Measurements from ENCODE around the gene BBLN. TPM values are rescaled to one million over a fixed set of nuclear protein-coding genes. Genes with fewer than 3 reads are reported as not detected.

BBLN gene
- total RNA-seq, 1 experiment from 2014 or later = 48.5 TPM

DNA sequence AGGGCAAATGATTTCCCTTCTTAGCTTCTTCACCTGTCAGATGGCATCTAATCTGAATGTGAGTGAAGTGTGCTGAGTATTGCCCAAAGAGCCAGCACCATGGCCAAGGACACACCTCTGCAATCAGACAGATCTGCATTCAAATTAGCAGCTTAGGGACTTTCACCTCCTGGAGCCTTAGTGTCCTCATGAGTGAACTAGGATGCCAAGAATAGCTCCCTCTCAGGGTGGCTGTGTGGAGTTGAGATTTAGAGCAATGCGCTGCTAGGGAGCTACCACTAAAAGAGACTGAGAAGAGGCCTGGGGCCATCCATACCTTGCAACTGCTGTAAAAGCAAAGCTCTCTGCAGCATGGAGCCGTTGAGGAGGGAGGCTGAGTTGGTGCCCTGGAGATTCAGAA, 29.9 kb downstream of the BBLN start:
- Histone ChIP-seq H3K36me3 (ENCODE audit: control insufficient read depth, insufficient read depth, low read length) (no peaks in the 10 kb centered on the region; the same call in none of the 2 replicates), H3K27me3 (ENCODE audit: control insufficient read depth, insufficient read depth, low read length) (no peaks in the 10 kb centered on the region), H3K9me3 (ENCODE audit: control insufficient read depth, insufficient read depth, low read depth, low read length) (no peaks in the 10 kb centered on the region), H3K4me1 (ENCODE audit: control insufficient read depth, insufficient read depth, low read length) (no peaks in the 10 kb centered on the region; the same call in 1 of the 2 replicates), H3K27ac (ENCODE audit: low read length) (no peak overlapping the region), H3K4me3 (ENCODE audit: low read depth in 2 of 2, low read length in 2 of 2) (no peak overlapping the region)
- ChIA-PET CTCF (interaction anchor here (0.7 to 1.1 kb wide), 2 partner anchors 17 to 34 kb away, joined by 7 to 8 read pairs; no protein-coding TSS in a partner anchor), POLR2A (no interaction called here)
- BruUV-seq (replicated peaks) = no TSS peak
- in situ Hi-C loops (cut with HindIII; ENCODE audit: low pct_unique_long_range_greater_than_20kb, low sequenced_read_pairs) = no loop called here
- no peak for DNase-seq (ENCODE audit: low read depth, low spot score)
- no peak for ATAC-seq
- TF ChIP-seq, protein P1, sequence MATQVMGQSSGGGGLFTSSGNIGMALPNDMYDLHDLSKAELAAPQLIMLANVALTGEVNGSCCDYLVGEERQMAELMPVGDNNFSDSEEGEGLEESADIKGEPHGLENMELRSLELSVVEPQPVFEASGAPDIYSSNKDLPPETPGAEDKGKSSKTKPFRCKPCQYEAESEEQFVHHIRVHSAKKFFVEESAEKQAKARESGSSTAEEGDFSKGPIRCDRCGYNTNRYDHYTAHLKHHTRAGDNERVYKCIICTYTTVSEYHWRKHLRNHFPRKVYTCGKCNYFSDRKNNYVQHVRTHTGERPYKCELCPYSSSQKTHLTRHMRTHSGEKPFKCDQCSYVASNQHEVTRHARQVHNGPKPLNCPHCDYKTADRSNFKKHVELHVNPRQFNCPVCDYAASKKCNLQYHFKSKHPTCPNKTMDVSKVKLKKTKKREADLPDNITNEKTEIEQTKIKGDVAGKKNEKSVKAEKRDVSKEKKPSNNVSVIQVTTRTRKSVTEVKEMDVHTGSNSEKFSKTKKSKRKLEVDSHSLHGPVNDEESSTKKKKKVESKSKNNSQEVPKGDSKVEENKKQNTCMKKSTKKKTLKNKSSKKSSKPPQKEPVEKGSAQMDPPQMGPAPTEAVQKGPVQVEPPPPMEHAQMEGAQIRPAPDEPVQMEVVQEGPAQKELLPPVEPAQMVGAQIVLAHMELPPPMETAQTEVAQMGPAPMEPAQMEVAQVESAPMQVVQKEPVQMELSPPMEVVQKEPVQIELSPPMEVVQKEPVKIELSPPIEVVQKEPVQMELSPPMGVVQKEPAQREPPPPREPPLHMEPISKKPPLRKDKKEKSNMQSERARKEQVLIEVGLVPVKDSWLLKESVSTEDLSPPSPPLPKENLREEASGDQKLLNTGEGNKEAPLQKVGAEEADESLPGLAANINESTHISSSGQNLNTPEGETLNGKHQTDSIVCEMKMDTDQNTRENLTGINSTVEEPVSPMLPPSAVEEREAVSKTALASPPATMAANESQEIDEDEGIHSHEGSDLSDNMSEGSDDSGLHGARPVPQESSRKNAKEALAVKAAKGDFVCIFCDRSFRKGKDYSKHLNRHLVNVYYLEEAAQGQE (IDR thresholded peaks at IDR 0.05; ENCODE audit: insufficient read depth in 1 of 2, low read depth in 2 of 2, low read length in 1 of 2) = no peak
- intact Hi-C loops (cut with micrococcal nuclease; ENCODE audit: unreplicated experiment) = no loop called here

DNA sequence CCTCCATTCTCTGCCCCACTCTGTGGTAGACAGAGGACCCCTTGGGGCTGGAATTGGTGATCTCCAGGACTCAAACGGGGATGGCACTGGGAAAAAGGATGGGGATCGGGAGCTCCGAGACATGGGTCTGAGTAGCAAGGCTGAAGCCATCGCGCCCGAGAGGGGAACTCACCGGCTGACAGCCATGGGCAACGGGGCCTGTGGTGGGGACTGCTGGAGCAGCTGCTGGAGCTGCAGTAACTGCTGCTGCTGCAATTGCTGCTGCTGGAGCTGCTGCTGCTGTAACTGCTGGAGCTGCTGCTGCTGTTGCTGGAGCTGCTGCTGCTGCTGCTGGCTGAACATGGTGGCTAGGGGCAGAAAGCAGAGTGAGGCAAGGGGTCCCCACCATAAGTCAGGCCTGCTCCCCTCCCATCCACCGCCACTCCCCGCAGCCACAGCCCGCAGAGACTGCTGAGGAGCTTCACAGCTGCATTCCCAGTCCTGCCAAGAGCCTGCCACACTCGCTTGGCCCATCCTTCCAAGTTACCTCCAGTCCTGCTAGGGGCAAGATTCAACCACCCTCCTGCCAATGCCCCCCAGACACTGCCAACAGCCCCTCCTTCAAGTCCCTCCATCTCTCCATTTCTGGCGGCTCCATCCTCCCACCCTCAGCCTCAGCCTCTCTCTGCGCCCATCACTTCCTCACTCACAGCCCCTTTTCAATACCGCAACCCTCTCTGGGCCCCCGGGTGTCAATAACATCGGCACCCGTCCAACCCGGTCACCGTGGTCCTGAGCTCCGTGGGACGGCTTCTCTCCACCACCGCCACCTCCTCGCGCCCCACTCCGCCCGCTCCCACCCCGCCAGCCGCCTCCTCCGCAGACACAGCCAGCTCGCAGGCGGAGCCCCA, 30.7 kb downstream of the BBLN start:
- POLR2A ChIA-PET = interaction anchor here (0.5 kb wide), 1 partner anchor 230 kb away, joined by 7 read pairs; the partner anchor contains the start of gene CERCAM
- Histone ChIP-seq H3K27me3 (ENCODE audit: control insufficient read depth, insufficient read depth, low read length) (no peaks in the 10 kb centered on the region), H3K27ac (ENCODE audit: low read length) (peak overlapping the region; percentile 82), H3K4me1 (ENCODE audit: control insufficient read depth, insufficient read depth, low read length) (no peaks in the 10 kb centered on the region; the same call in 1 of the 2 replicates), H3K4me3 (ENCODE audit: low read depth in 2 of 2, low read length in 2 of 2) (peak overlapping the region; percentile 67 to 68), H3K9me3 (ENCODE audit: control insufficient read depth, insufficient read depth, low read depth, low read length) (no peaks in the 10 kb centered on the region), H3K36me3 (ENCODE audit: control insufficient read depth, insufficient read depth, low read length) (no peaks in the 10 kb centered on the region; the same call in none of the 2 replicates)
- intact Hi-C loops (cut with micrococcal nuclease; ENCODE audit: unreplicated experiment) = no loop called here
- TF ChIP-seq TCF7L2 (IDR thresholded peaks at IDR 0.05; ENCODE audit: low read depth, low read length) = no peak
- in situ Hi-C loops (cut with HindIII; ENCODE audit: low pct_unique_long_range_greater_than_20kb, low sequenced_read_pairs) = no loop called here
- DNase-seq (ENCODE audit: low read depth, low spot score) (no peak), ATAC-seq (peak; percentile 10)
- CTCF ChIA-PET = interaction anchor here (0.6 to 1.1 kb wide), 3 partner anchors 34 to 301 kb away, joined by 3 to 7 read pairs (median 3); no protein-coding TSS in a partner anchor
- TSS peak; percentile 72 for BruUV-seq (replicated peaks)

DNA sequence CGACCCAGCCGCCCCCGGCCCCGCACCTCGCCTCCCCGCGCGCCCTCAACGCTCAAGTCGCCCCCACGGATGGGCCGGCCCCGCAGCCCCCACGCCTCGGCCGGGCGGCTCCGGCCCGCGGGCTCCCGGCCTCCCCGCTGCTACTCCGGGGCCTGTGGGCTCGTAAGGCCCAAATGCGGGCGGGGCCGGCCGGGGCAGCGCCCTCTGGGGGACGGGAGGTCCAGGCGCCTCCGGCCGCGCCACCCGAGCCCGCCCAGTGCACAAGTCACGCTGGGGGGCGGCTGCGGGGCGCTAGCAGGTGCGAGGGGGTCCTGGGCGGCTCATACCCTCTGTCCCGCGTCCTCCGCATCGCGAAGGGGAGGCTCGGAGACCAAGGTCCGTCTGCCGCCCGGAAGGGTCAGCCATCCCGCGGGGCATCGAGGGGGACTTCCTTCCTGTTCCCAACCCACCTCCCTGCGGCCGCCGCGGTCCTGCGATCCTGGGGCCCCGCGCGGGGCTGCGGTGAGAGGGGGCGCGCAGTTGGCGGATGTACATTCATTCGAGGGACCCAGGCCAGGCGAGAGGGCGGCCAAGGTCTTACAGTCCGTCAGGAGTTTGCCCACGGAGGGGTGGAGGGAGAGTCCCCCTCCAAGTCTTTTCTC, 31.5 kb downstream of the BBLN start, which contains the start of gene CIZ1:
Gene CIZ1 (minus strand): TSS at position 167 of the 641 bp plus-strand sequence. CDS start 715 bp downstream, outside the sequence.
- Histone ChIP-seq H3K9me3 (ENCODE audit: control insufficient read depth, insufficient read depth, low read depth, low read length) (no peaks in the 10 kb centered on the region), H3K27me3 (ENCODE audit: control insufficient read depth, insufficient read depth, low read length) (no peaks in the 10 kb centered on the region), H3K4me1 (ENCODE audit: control insufficient read depth, insufficient read depth, low read length) (no peaks in the 10 kb centered on the region; the same call in 1 of the 2 replicates), H3K27ac (ENCODE audit: low read length) (peak within 1 kb of the TSS; percentile 82), H3K4me3 (ENCODE audit: low read depth in 2 of 2, low read length in 2 of 2) (peak within 1 kb of the TSS; percentile 67 to 68), H3K36me3 (ENCODE audit: control insufficient read depth, insufficient read depth, low read length) (no peaks in the 10 kb centered on the region; the same call in none of the 2 replicates)
- no peak for DNase-seq (ENCODE audit: low read depth, low spot score)
- peak; percentile 87 for ATAC-seq
- POLR2A ChIA-PET = interaction anchor here (0.5 to 0.6 kb wide), 2 partner anchors 59 to 229 kb away, joined by 3 to 7 read pairs; partner anchors contain the start of gene CERCAM
- intact Hi-C loops (cut with micrococcal nuclease; ENCODE audit: unreplicated experiment) = no loop called here
- TF ChIP-seq TCF7L2 (IDR thresholded peaks at IDR 0.05; ENCODE audit: low read depth, low read length) (peak; percentile 28; the same call in 1 of the 2 replicates), POLR2AphosphoS5 (IDR thresholded peaks at IDR 0.05; ENCODE audit: low read depth, low read length) (no peak), SIN3A (IDR thresholded peaks at IDR 0.05; ENCODE audit: borderline replicate concordance, insufficient read depth, low read depth, low read length) (no peak; the same call in 1 of the 2 replicates)
- TF ChIP-seq, protein P1 (IDR thresholded peaks at IDR 0.05; ENCODE audit: insufficient read depth in 1 of 2, low read depth in 2 of 2, low read length in 1 of 2) = no peak
- TF ChIP-seq, protein P2, sequence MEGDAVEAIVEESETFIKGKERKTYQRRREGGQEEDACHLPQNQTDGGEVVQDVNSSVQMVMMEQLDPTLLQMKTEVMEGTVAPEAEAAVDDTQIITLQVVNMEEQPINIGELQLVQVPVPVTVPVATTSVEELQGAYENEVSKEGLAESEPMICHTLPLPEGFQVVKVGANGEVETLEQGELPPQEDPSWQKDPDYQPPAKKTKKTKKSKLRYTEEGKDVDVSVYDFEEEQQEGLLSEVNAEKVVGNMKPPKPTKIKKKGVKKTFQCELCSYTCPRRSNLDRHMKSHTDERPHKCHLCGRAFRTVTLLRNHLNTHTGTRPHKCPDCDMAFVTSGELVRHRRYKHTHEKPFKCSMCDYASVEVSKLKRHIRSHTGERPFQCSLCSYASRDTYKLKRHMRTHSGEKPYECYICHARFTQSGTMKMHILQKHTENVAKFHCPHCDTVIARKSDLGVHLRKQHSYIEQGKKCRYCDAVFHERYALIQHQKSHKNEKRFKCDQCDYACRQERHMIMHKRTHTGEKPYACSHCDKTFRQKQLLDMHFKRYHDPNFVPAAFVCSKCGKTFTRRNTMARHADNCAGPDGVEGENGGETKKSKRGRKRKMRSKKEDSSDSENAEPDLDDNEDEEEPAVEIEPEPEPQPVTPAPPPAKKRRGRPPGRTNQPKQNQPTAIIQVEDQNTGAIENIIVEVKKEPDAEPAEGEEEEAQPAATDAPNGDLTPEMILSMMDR (IDR thresholded peaks at IDR 0.05) = peak; percentile 93
- in situ Hi-C loops (cut with HindIII; ENCODE audit: low pct_unique_long_range_greater_than_20kb, low sequenced_read_pairs) = no loop called here
- CTCF ChIA-PET = interaction anchor here (0.6 to 1.1 kb wide), 3 partner anchors 35 to 300 kb away, joined by 3 to 7 read pairs (median 3); no protein-coding TSS in a partner anchor
- no TSS peak for BruUV-seq (replicated peaks)

All from Panc1 (cell line).